ENCODE results near the gene MGRN1.

GRCh38 chr16:4737545-4737944 lies 112.9 kb downstream of the MGRN1 start:
- no peak for TF ChIP-seq POLR2A (IDR thresholded peaks at IDR 0.05; ENCODE audit: low read depth, low read length)
- no peak for TF ChIP-seq POLR2AphosphoS5 (IDR thresholded peaks at IDR 0.05; ENCODE audit: low read depth, low read length)

Measured in GM12892 (cell line).